ENCODE results near the gene LRCH1. TPM values are rescaled to one million over a fixed set of nuclear protein-coding genes. Genes with fewer than 3 reads are reported as not detected.

The LRCH1 gene
- polyA plus RNA-seq, 1 donor: 16.3 TPM

- H3K4me3 ChIP-seq (ENCODE audit: low read length): no peak overlapping the region
- no peak overlapping the region for H3K27ac ChIP-seq (ENCODE audit: low read length)
- DNase-seq: no peak
- H3K27me3 ChIP-seq (ENCODE audit: control insufficient read depth, insufficient read depth, low read length): no peaks in the 10 kb centered on the region
- no CpG with 5 or more reads among the region's 3 CpGs for WGBS (ENCODE audit: insufficient coverage, low lambda C conversion rate)
- H3K36me3 ChIP-seq (ENCODE audit: control insufficient read depth, insufficient read depth, low read length): peaks cover 47% of the 10 kb centered on the region
- H3K4me1 ChIP-seq (ENCODE audit: control insufficient read depth, insufficient read depth, low read length): no peaks in the 10 kb centered on the region
- no peaks in the 10 kb centered on the region for H3K9me3 ChIP-seq (ENCODE audit: control insufficient read depth, low read depth, low read length)
Measured at GRCh38 chr13:46735425-46735824, 182.5 kb downstream of the LRCH1 start.

DNA sequence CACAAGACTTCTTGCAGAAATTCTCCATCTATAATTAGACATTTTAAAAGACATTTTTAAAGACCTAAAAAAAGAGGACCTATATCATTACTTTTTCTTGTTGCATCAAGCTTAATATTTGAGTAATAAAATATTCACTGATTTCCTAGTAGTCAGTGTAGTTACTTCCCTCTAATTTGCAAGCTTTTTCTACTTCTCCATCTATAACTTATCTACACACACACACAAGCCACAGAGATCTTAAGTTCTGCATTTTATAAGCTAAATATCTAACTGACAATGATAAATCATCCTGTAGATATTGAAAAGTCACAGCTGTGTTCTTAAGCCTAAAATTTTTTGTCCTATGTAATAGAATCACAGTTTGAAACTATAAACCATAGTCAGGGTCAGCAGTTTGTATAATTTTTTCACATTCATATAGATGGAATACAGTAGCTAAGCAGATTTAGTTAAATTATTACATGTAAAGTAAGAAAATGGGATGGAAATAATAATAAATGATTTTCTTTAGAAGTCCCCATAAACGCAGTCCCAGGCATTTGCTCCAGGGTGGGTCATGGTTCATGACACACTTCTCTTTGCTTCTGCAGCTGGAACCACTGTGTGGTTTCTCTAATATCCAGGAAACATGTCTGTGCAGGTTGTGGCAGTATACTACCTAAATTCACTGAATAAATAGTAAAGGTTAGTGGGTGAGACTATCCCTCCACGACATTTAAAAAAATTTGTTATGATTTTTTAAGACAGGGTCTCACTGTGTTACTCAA is 183.8 kb downstream of the LRCH1 start:
- H3K4me3 ChIP-seq (ENCODE audit: low read length): no peak overlapping the region
- no peaks in the 10 kb centered on the region for H3K27me3 ChIP-seq (ENCODE audit: control insufficient read depth, insufficient read depth, low read length)
- WGBS (ENCODE audit: insufficient coverage, low lambda C conversion rate): 100% methylated on average over 1 of the region's 2 CpGs
- H3K27ac ChIP-seq (ENCODE audit: low read length): no peak overlapping the region
- H3K36me3 ChIP-seq (ENCODE audit: control insufficient read depth, insufficient read depth, low read length): peaks cover 46% of the 10 kb centered on the region
- no peaks in the 10 kb centered on the region for H3K9me3 ChIP-seq (ENCODE audit: control insufficient read depth, low read depth, low read length)
- no peaks in the 10 kb centered on the region for H3K4me1 ChIP-seq (ENCODE audit: control insufficient read depth, insufficient read depth, low read length)
- DNase-seq: no peak

DNA sequence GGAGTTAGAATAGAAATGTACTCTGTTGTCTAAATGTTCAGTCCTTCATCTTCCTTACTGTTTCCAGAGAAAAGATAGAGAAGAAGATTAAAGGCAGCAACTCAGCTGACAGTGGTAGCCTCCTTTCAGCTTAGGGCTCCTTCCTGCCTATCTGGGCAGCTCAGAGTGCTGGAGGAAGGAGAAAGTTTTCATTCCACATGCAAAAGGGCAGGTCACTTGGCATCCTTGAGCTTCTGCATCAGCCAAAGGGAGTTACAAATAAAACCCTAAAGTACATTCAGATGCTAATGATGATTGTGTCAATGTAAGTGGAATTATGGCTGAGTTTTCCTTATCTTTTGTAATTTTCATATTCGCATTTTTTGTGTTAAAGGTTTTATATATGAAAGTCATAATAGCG is 185.1 kb downstream of the LRCH1 start:
- peaks cover 44% of the 10 kb centered on the region for H3K36me3 ChIP-seq (ENCODE audit: control insufficient read depth, insufficient read depth, low read length)
- 100% methylated on average over 2 of the region's 2 CpGs for WGBS (ENCODE audit: insufficient coverage, low lambda C conversion rate)

GRCh38 chr13:46738766-46739165 is 185.8 kb downstream of the LRCH1 start:
- peaks cover 44% of the 10 kb centered on the region for H3K36me3 ChIP-seq (ENCODE audit: control insufficient read depth, insufficient read depth, low read length)

More for the DNA sequence above, 185.1 kb downstream of the LRCH1 start:
- H3K27ac ChIP-seq (ENCODE audit: low read length): no peak overlapping the region
- H3K27me3 ChIP-seq (ENCODE audit: control insufficient read depth, insufficient read depth, low read length): no peaks in the 10 kb centered on the region
- DNase-seq: no peak
- no peaks in the 10 kb centered on the region for H3K9me3 ChIP-seq (ENCODE audit: control insufficient read depth, low read depth, low read length)
- no peaks in the 10 kb centered on the region for H3K4me1 ChIP-seq (ENCODE audit: control insufficient read depth, insufficient read depth, low read length)
- H3K4me3 ChIP-seq (ENCODE audit: low read length): no peak overlapping the region

DNA sequence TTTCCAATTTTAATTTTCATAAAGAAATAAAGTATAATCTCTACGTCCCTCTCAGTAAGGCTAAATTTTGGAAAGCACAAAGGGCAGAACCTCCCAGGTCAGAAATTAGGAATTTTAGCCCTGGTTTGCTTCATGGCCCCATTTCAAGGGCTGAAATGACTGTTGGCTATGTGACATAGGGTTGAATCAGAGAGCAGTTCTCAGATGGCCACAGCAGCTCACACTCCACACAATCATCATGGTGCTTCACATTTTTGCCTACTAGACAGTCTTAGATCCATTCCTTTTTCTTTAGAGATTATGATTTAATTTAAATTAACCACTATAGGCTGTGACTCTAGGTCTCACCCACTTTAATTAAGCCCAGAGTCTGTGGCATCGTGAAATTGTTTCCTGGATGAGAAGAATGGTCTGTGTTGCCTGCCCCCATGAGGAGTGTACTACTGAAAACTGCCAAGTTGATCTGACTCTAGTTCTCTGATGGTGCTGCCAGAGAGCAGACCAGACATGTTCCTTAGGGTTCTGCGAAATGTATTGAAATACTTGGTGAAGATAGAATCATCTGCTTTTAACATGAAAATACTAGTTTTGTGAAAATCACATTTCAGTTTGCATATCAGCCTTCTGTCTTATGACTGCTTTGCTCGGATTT is 186.6 kb downstream of the LRCH1 start:
- H3K27ac ChIP-seq (ENCODE audit: low read length): no peak overlapping the region
- no peaks in the 10 kb centered on the region for H3K9me3 ChIP-seq (ENCODE audit: control insufficient read depth, low read depth, low read length)
- H3K27me3 ChIP-seq (ENCODE audit: control insufficient read depth, insufficient read depth, low read length): no peaks in the 10 kb centered on the region
- H3K36me3 ChIP-seq (ENCODE audit: control insufficient read depth, insufficient read depth, low read length): peaks cover 45% of the 10 kb centered on the region
- H3K4me3 ChIP-seq (ENCODE audit: low read length): no peak overlapping the region
- DNase-seq: no peak
- 100% methylated on average over 2 of the region's 4 CpGs for WGBS (ENCODE audit: insufficient coverage, low lambda C conversion rate)
- H3K4me1 ChIP-seq (ENCODE audit: control insufficient read depth, insufficient read depth, low read length): no peaks in the 10 kb centered on the region

More at GRCh38 chr13:46738766-46739165, 185.8 kb downstream of the LRCH1 start:
- WGBS (ENCODE audit: insufficient coverage, low lambda C conversion rate): no CpG with 5 or more reads among the region's 1 CpG
- H3K4me3 ChIP-seq (ENCODE audit: low read length): no peak overlapping the region
- H3K9me3 ChIP-seq (ENCODE audit: control insufficient read depth, low read depth, low read length): no peaks in the 10 kb centered on the region
- no peak for DNase-seq
- no peaks in the 10 kb centered on the region for H3K27me3 ChIP-seq (ENCODE audit: control insufficient read depth, insufficient read depth, low read length)
- no peaks in the 10 kb centered on the region for H3K4me1 ChIP-seq (ENCODE audit: control insufficient read depth, insufficient read depth, low read length)
- H3K27ac ChIP-seq (ENCODE audit: low read length): no peak overlapping the region

DNA sequence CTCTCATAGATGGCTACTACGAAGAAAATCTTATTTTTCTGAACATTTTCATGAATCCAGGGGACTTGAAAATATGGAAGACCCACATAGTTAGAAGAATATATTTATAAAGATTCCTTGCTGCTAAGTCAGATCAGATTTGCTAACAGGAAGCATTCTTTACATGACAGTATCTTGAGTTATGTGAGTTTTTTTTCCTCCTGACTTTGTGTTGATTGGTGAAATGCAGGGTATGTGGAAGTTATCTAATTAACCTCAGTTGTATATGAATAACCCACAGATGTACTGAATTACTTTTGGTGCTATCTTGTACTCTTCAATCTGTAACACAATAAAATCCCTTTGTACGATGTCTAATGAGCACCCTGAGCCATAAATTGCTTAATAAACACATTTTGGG is 190.2 kb downstream of the LRCH1 start:
- Histone ChIP-seq H3K27ac (ENCODE audit: low read length) (no peak overlapping the region), H3K4me1 (ENCODE audit: control insufficient read depth, insufficient read depth, low read length) (no peaks in the 10 kb centered on the region), H3K27me3 (ENCODE audit: control insufficient read depth, insufficient read depth, low read length) (no peaks in the 10 kb centered on the region), H3K36me3 (ENCODE audit: control insufficient read depth, insufficient read depth, low read length) (peaks cover 46% of the 10 kb centered on the region), H3K9me3 (ENCODE audit: control insufficient read depth, low read depth, low read length) (peaks cover 2% of the 10 kb centered on the region), H3K4me3 (ENCODE audit: low read length) (no peak overlapping the region)
- no peak for DNase-seq
- WGBS (ENCODE audit: insufficient coverage, low lambda C conversion rate): no CpG with 5 or more reads among the region's 2 CpGs

GRCh38 chr13:46745062-46745461 is 192.1 kb downstream of the LRCH1 start:
- Histone ChIP-seq H3K4me3 (ENCODE audit: low read length) (no peak overlapping the region), H3K9me3 (ENCODE audit: control insufficient read depth, low read depth, low read length) (peaks cover 2% of the 10 kb centered on the region), H3K4me1 (ENCODE audit: control insufficient read depth, insufficient read depth, low read length) (no peaks in the 10 kb centered on the region), H3K27ac (ENCODE audit: low read length) (no peak overlapping the region), H3K27me3 (ENCODE audit: control insufficient read depth, insufficient read depth, low read length) (no peaks in the 10 kb centered on the region), H3K36me3 (ENCODE audit: control insufficient read depth, insufficient read depth, low read length) (peaks cover 44% of the 10 kb centered on the region)
- 100% methylated on average over 2 of the region's 4 CpGs for WGBS (ENCODE audit: insufficient coverage, low lambda C conversion rate)
- no peak for DNase-seq

- Histone ChIP-seq H3K27me3 (ENCODE audit: control insufficient read depth, insufficient read depth, low read length) (no peaks in the 10 kb centered on the region), H3K4me3 (ENCODE audit: low read length) (no peak overlapping the region), H3K9me3 (ENCODE audit: control insufficient read depth, low read depth, low read length) (peaks cover 2% of the 10 kb centered on the region), H3K27ac (ENCODE audit: low read length) (no peak overlapping the region), H3K4me1 (ENCODE audit: control insufficient read depth, insufficient read depth, low read length) (no peaks in the 10 kb centered on the region), H3K36me3 (ENCODE audit: control insufficient read depth, insufficient read depth, low read length) (peaks cover 47% of the 10 kb centered on the region)
- no CpG with 5 or more reads among the region's 4 CpGs for WGBS (ENCODE audit: insufficient coverage, low lambda C conversion rate)
- DNase-seq: no peak
Measured at GRCh38 chr13:46745706-46746105, 192.7 kb downstream of the LRCH1 start.

DNA sequence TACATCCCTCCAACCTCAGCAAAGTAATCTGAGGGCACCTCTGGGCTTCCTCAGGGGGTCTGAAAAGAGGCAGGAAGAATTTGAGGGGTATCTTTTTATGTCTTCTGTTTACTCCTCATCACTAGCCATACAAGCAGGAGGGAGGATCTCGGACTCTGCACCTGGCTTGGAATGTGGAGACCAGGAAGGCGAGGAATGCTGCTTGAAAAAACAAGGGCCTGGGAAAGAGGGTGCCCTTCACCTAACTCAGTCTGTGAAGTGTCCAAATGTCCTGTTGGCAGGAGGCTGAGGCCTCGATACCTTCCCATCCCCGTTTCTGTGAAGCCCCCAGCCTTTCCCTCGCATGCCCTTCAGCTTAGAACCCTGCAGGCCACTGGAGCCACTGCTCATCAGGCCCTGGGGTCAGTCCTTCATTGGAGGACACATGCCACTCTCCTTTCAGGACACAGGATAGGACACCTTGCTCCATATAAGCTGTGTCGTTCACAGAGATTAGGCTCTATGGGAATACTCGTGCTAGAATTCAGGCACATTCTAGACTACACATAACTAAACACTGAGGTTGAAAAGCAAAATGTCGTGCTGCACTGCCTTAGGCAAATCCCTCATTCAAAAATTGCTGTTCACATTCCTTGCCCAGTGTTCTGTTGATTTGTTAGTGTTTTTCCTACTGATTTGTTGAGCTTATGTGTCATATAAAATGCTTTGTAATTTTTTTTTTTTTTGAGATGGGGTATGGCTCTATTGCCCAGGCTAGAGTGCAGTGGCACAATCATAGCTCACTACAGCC is 194.3 kb downstream of the LRCH1 start:
- H3K27ac ChIP-seq (ENCODE audit: low read length): no peak overlapping the region
- DNase-seq: no peak
- WGBS (ENCODE audit: insufficient coverage, low lambda C conversion rate): 100% methylated on average over 1 of the region's 8 CpGs
- no peaks in the 10 kb centered on the region for H3K27me3 ChIP-seq (ENCODE audit: control insufficient read depth, insufficient read depth, low read length)
- H3K36me3 ChIP-seq (ENCODE audit: control insufficient read depth, insufficient read depth, low read length): peaks cover 47% of the 10 kb centered on the region
- H3K9me3 ChIP-seq (ENCODE audit: control insufficient read depth, low read depth, low read length): peaks cover 2% of the 10 kb centered on the region
- no peaks in the 10 kb centered on the region for H3K4me1 ChIP-seq (ENCODE audit: control insufficient read depth, insufficient read depth, low read length)
- H3K4me3 ChIP-seq (ENCODE audit: low read length): no peak overlapping the region

DNA sequence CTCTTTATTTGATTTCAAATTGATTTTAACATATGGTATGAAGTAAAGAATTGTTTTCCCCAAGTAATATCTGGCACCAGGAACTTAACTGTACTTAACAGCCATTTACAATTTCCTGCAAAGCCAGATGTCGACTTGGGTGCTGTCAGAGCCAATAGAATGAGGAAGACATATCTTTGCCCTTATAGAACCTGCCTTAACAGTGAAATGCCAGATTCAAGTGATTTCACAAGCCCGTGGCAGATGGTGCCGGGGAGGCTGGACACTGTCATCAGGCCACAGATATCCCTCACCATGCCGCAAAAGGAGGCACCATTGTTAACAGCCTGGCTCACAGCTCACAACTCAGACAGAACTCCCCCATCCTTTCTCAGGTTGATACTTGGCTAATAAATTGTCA is 195.3 kb downstream of the LRCH1 start:
- Histone ChIP-seq H3K4me3 (ENCODE audit: low read length) (no peak overlapping the region), H3K9me3 (ENCODE audit: control insufficient read depth, low read depth, low read length) (peaks cover 2% of the 10 kb centered on the region), H3K36me3 (ENCODE audit: control insufficient read depth, insufficient read depth, low read length) (peaks cover 42% of the 10 kb centered on the region), H3K4me1 (ENCODE audit: control insufficient read depth, insufficient read depth, low read length) (no peaks in the 10 kb centered on the region), H3K27me3 (ENCODE audit: control insufficient read depth, insufficient read depth, low read length) (no peaks in the 10 kb centered on the region), H3K27ac (ENCODE audit: low read length) (no peak overlapping the region)
- DNase-seq: no peak
- WGBS (ENCODE audit: insufficient coverage, low lambda C conversion rate): no CpG with 5 or more reads among the region's 4 CpGs

Measured in large intestine (tissue), 3 donors.